Endothelial cell of umbilical vein (primary cell): ENCODE data around the gene MANBA. TPM values are rescaled to one million over a fixed set of nuclear protein-coding genes. Genes with fewer than 3 reads are reported as not detected.
"Not testable (repeated sequence)": the region's sequence is repeated elsewhere in the genome, so short reads cannot be mapped to it uniquely, and the experiment has no call there.

Experiments used
- BruUV-seq: library from RNA; stranded (reverse); fragments of 400-500 nt; replicated peaks from 2 replicates; lab custom pipeline; 2021; lab: Mats Ljungman, UMichigan
- CTCF ChIA-PET: fragments of 300-600, 350-600 bp; sonication (Branson Sonifier 250); formaldehyde crosslinking; loops from one replicate; lab custom pipeline; 2021; ENCODE audit warnings: antibody characterized with exemption, inconsistent platforms; lab: Charles Lee
- POLR2A ChIA-PET: fragments of 300-600, 350-600 bp; sonication (Branson Sonifier 250); formaldehyde crosslinking; loops from one replicate; lab custom pipeline; 2021; ENCODE audit warnings: antibody characterized with exemption, inconsistent platforms; lab: Charles Lee
- DNase-seq: peaks from one replicate; pipeline ENCODE4 v3.0.0-alpha.2; 2011; ENCODE audit warnings: low read depth, low spot score
- FAIRE-seq: peaks from 2 replicates; lab custom pipeline; 2011; peaks lifted over from hg19 to GRCh38; lab: Jason Lieb, UNC
- H2AFZ ChIP-seq: 2 replicates; pipeline ENCODE4 v1.6.0; 2012; ENCODE audit warnings: low read depth, low read length, control low read depth, inconsistent platforms
- H3K27ac ChIP-seq: 2 replicates; pipeline ENCODE4 v1.5.1; 2011; ENCODE audit warnings: low read depth, mild to moderate bottlenecking, control low read depth, low read length, moderate library complexity; ENCODE audit not compliant: insufficient read depth
- H3K27me3 ChIP-seq, 2 experiments: 2 replicates each; pipeline versions ENCODE4 v1.6.0 to v1.6.1; 2011; ENCODE audit warnings: low read length in 2 of 2, mixed read lengths in 1 of 2; ENCODE audit not compliant: control insufficient read depth in 2 of 2, insufficient read depth in 2 of 2
- H3K36me3 ChIP-seq, 2 experiments: 2 replicates in 1 of 2; 3 replicates in 1 of 2; pipeline ENCODE4 v1.5.1; 2011; ENCODE audit warnings: low read length in 2 of 2, mild to moderate bottlenecking in 1 of 2, moderate library complexity in 1 of 2; ENCODE audit not compliant: control insufficient read depth in 2 of 2, insufficient read depth in 2 of 2; ENCODE audit errors: extremely low read depth in 1 of 2
- H3K4me1 ChIP-seq: 3 replicates; pipeline ENCODE4 v1.5.1; 2011; ENCODE audit warnings: mild to moderate bottlenecking, low read length; ENCODE audit not compliant: control insufficient read depth, insufficient read depth; ENCODE audit errors: extremely low read depth
- H3K4me2 ChIP-seq: 2 replicates; pipeline ENCODE4 v1.6.1; 2011; ENCODE audit warnings: low read length, control low read depth, mixed read lengths; ENCODE audit not compliant: insufficient read depth
- H3K4me3 ChIP-seq, 3 experiments: fragments of 200-600 bp in 1 of 3; sonication (generic), shearing (Covaris generic) in 1 of 3; replicated peaks in 1 of 3; 2 replicates each; pipeline ENCODE4 v1.5.1; 2011 to 2016; ENCODE audit warnings: control low read depth in 3 of 3, low read length in 3 of 3, mild to moderate bottlenecking in 2 of 3, inconsistent platforms in 1 of 3, low read depth in 1 of 3, moderate library complexity in 1 of 3; ENCODE audit not compliant: insufficient read depth in 1 of 3
- H3K79me2 ChIP-seq: 2 replicates; pipeline ENCODE4 v1.6.0; 2012; ENCODE audit warnings: low read length, inconsistent platforms; ENCODE audit not compliant: control insufficient read depth, insufficient read depth
- H3K9ac ChIP-seq: replicated peaks from 2 replicates; pipeline ENCODE3; 2011; ENCODE audit warnings: low read length, control low read depth; ENCODE audit not compliant: insufficient read depth; ENCODE audit errors: extremely low read depth
- H3K9me1 ChIP-seq: replicated peaks from 3 replicates; pipeline ENCODE4 v1.6.0; 2011; ENCODE audit warnings: mild to moderate bottlenecking, low read length; ENCODE audit not compliant: control insufficient read depth, insufficient read depth; ENCODE audit errors: extremely low read depth
- H3K9me3 ChIP-seq: replicated peaks from 2 replicates; pipeline ENCODE4 v1.5.1; 2012; ENCODE audit warnings: low read length, inconsistent platforms; ENCODE audit not compliant: control insufficient read depth, insufficient read depth
- H4K20me1 ChIP-seq: replicated peaks from 2 replicates; pipeline ENCODE3; 2011; ENCODE audit warnings: mild to moderate bottlenecking, low read length; ENCODE audit not compliant: control insufficient read depth, insufficient read depth; ENCODE audit errors: extremely low read depth
- CTCF ChIP-seq, 2 donors: IDR thresholded peaks; 1 replicate in 1 of 2; 2 replicates in 1 of 2; pipeline ENCODE4 v1.5.1; 2011; ENCODE audit warnings: low read length in 2 of 2, mild to moderate bottlenecking in 2 of 2, moderate library complexity in 2 of 2, control low read depth in 1 of 2, inconsistent platforms in 1 of 2, low read depth in 1 of 2; ENCODE audit not compliant: insufficient read depth in 1 of 2; ENCODE audit errors: extremely low read depth in 1 of 2
- EZH2 ChIP-seq: IDR thresholded peaks from 2 replicates; pipeline ENCODE4 v1.6.1; 2012; ENCODE audit warnings: borderline replicate concordance, low read depth, mild to moderate bottlenecking, moderate library complexity, low read length, inconsistent platforms; ENCODE audit not compliant: severe bottlenecking
- FOS ChIP-seq: IDR thresholded peaks from 2 replicates; pipeline ENCODE4 v1.6.1; 2011; ENCODE audit warnings: mild to moderate bottlenecking, low read length, moderate library complexity, borderline replicate concordance; ENCODE audit not compliant: insufficient read depth
- GATA2 ChIP-seq: IDR thresholded peaks from 2 replicates; pipeline ENCODE4 v1.7.0; 2011; ENCODE audit warnings: low read depth, mild to moderate bottlenecking, moderate library complexity, mixed read lengths, low read length; ENCODE audit not compliant: insufficient read length, insufficient read depth
- JUN ChIP-seq: IDR thresholded peaks from 2 replicates; pipeline ENCODE4 v1.6.1; 2011; ENCODE audit warnings: borderline replicate concordance, low read depth; ENCODE audit not compliant: insufficient read length, insufficient read depth
- MAX ChIP-seq: IDR thresholded peaks from 2 replicates; pipeline ENCODE4 v1.6.1; 2011; ENCODE audit not compliant: insufficient read depth, insufficient read length
- MYC ChIP-seq: IDR thresholded peaks from one replicate; pipeline ENCODE4 v1.6.1; 2011; ENCODE audit warnings: mild to moderate bottlenecking, low read depth, low read length
- POLR2A ChIP-seq: IDR thresholded peaks from 2 replicates; pipeline ENCODE4 v1.6.1; 2012; ENCODE audit warnings: low read depth, mild to moderate bottlenecking, control low read depth, low read length
- POLR2AphosphoS5 ChIP-seq: IDR thresholded peaks from 2 replicates; pipeline ENCODE4 v1.6.1; 2012; ENCODE audit warnings: low read depth, mild to moderate bottlenecking, control low read depth, low read length, moderate library complexity; ENCODE audit not compliant: insufficient read depth
- dilution Hi-C: fragments of 300-500 bp; cut with MboI; formaldehyde crosslinking; loops from one replicate; pipeline ENCODE4 v1.15.0; 2019; ENCODE audit warnings: low sequenced_read_pairs; ENCODE audit not compliant: extremely low pct_ligation_motif_present
- intact Hi-C: fragments of 100-400 bp; cut with micrococcal nuclease; formaldehyde crosslinking; loops from one replicate; pipeline ENCODE4 v1.10.0; 2022
- polyA plus RNA-seq, 4 experiments: library from polyadenylated mRNA; depleted of rRNA in 3 of 4; stranded (reverse) in 3 of 4; unstranded in 1 of 4; fragments of >200 nt; gene quantifications; 2 replicates each; pipeline versions ENCODE4 v1.2.1 to v1.2.3, GENCODE V29; 2011 to 2012; ENCODE audit warnings: missing spikeins in 1 of 4
- total RNA-seq: library from RNA; stranded (reverse); gene quantifications from 2 replicates; pipeline ENCODE4 v1.2.3, GENCODE V29; 2021

Gene MANBA
- total and polyA plus RNA-seq, 2 donors (not counting 3 experiments of a cell fraction or from before 2014, with no cell fraction given), result 5.6 to 7.7 TPM

- H3K4me1 ChIP-seq, H4K20me1 ChIP-seq, H2AFZ ChIP-seq, DNase-seq, dilution Hi-C loops, FAIRE-seq, H3K79me2 ChIP-seq, H3K27me3 ChIP-seq, H3K9ac ChIP-seq, H3K4me2 ChIP-seq, H3K27ac ChIP-seq, H3K36me3 ChIP-seq, H3K4me3 ChIP-seq, POLR2A ChIA-PET, H3K9me1 ChIP-seq, H3K9me3 ChIP-seq, CTCF ChIA-PET, intact Hi-C loops, BruUV-seq: not testable (repeated sequence)
Measured at GRCh38 chr4:102718833-102719575, 41.8 kb downstream of the MANBA start.

- intact Hi-C loops, result no loop called here
- H3K4me3 ChIP-seq, result no peak overlapping the region
- TF ChIP-seq JUN (no peak), EZH2 (no peak), MAX (no peak), FOS (no peak), POLR2AphosphoS5 (no peak), POLR2A (no peak), MYC (no peak), CTCF (IDR thresholded peaks at IDR 0.05; ENCODE audit: extremely low read depth in 1 of 2, insufficient read depth in 1 of 2, low read depth in 1 of 2, low read length in 2 of 2) (no peak), GATA2 (no peak)
- H3K9me3 ChIP-seq, result no peaks in the 10 kb centered on the region
- BruUV-seq, result no TSS peak
- no peak overlapping the region for H2AFZ ChIP-seq
- no peaks in the 10 kb centered on the region for H3K79me2 ChIP-seq
- H4K20me1 ChIP-seq, result no peaks in the 10 kb centered on the region
- dilution Hi-C loops, result no loop called here
- FAIRE-seq, result no peak
- H3K9me1 ChIP-seq, result no peaks in the 10 kb centered on the region
- POLR2A ChIA-PET, result no interaction called here
- no peak overlapping the region for H3K9ac ChIP-seq
- no peaks in the 10 kb centered on the region for H3K27me3 ChIP-seq
- no peaks in the 10 kb centered on the region for H3K36me3 ChIP-seq
- DNase-seq, result no peak
- no peak overlapping the region for H3K27ac ChIP-seq
- no peaks in the 10 kb centered on the region for H3K4me1 ChIP-seq
- no peak overlapping the region for H3K4me2 ChIP-seq
- CTCF ChIA-PET, result interaction anchor here (0.7 to 1.3 kb wide), 3 partner anchors 11 to 97 kb away, joined by 3 read pairs; no protein-coding TSS in a partner anchor
Measured at GRCh38 chr4:102717448-102718092, 43.2 kb downstream of the MANBA start.
